Skeletal muscle tissue (tissue), 4 donors: Measurements from ENCODE around the gene CCDC9B. TPM values are rescaled to one million over a fixed set of nuclear protein-coding genes. Genes with fewer than 3 reads are reported as not detected.

ENCODE experiments used
- H3K27ac ChIP-seq: one replicate; pipeline ENCODE4 v1.7.0; 2013; ENCODE audit warnings: mild to moderate bottlenecking, low read depth, low read length, inconsistent platforms
- H3K27me3 ChIP-seq, 3 donors: one replicate each; pipeline ENCODE4 v1.7.0; 2013; ENCODE audit warnings: low read length in 3 of 3; ENCODE audit not compliant: control insufficient read depth in 3 of 3, insufficient read depth in 3 of 3
- H3K36me3 ChIP-seq, 3 donors: one replicate each; pipeline ENCODE4 v1.7.0; 2013; ENCODE audit warnings: low read length in 3 of 3; ENCODE audit not compliant: control insufficient read depth in 3 of 3, insufficient read depth in 3 of 3
- H3K4me1 ChIP-seq, 3 donors: one replicate each; pipeline ENCODE4 v1.7.0; 2013; ENCODE audit warnings: low read length in 3 of 3, mild to moderate bottlenecking in 3 of 3; ENCODE audit not compliant: control insufficient read depth in 3 of 3, insufficient read depth in 3 of 3
- H3K4me3 ChIP-seq, 3 donors: one replicate each; pipeline ENCODE4 v1.7.0; 2013; ENCODE audit warnings: low read length in 3 of 3
- H3K9ac ChIP-seq, 3 donors: one replicate each; pipeline ENCODE4 v1.7.0; 2013; ENCODE audit warnings: low read length in 3 of 3, mild to moderate bottlenecking in 3 of 3, moderate library complexity in 2 of 3, low read depth in 1 of 3
- H3K9me3 ChIP-seq, 3 donors: one replicate each; pipeline ENCODE4 v1.7.0; 2013; ENCODE audit warnings: low read length in 3 of 3; ENCODE audit not compliant: control insufficient read depth in 3 of 3
- total RNA-seq: library from RNA; depleted of rRNA; stranded (reverse); fragments of >200 nt; gene quantifications from one replicate; pipeline ENCODE4 v1.2.3, GENCODE V29; 2014
- donor health status: Osteomylitis.

The CCDC9B gene
- total RNA-seq, 1 donor from 2014 or later = 2.1 TPM

DNA sequence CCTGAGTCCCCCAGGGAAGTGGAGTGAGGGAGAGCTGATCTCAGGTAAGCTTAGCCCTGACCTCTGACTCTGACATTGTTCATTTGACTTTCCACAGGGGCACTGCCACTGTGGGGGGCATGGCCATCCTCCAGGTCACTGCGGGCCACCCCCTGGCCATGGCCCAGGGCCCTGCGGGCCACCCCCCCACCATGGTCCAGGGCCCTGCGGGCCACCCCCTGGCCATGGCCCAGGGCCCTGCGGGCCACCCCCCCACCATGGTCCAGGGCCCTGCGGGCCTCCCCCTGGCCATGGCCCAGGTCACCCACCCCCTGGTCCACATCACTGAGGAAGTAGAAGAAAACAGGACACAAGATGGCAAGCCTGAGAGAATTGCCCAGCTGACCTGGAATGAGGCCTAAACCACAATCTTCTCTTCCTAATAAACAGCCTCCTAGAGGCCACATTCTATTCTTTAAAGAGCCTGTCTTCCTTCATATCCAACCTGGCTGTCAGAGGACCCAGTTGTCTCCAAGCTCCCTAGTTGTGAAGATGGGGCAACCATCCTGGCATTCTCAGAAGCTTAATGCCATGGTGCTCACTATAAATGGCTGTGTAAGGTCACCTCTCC lies 15.3 kb upstream of the CCDC9B start:
- H3K27ac ChIP-seq = no peak overlapping the region
- no peaks in the 10 kb centered on the region for H3K36me3 ChIP-seq
- H3K4me1 ChIP-seq = peaks cover 29 to 35% (median 32%) of the 10 kb centered on the region in 3 donors
- H3K9ac ChIP-seq = no peak overlapping the region
- no peaks in the 10 kb centered on the region for H3K9me3 ChIP-seq
- no peak overlapping the region for H3K4me3 ChIP-seq
- no peaks in the 10 kb centered on the region for H3K27me3 ChIP-seq

DNA sequence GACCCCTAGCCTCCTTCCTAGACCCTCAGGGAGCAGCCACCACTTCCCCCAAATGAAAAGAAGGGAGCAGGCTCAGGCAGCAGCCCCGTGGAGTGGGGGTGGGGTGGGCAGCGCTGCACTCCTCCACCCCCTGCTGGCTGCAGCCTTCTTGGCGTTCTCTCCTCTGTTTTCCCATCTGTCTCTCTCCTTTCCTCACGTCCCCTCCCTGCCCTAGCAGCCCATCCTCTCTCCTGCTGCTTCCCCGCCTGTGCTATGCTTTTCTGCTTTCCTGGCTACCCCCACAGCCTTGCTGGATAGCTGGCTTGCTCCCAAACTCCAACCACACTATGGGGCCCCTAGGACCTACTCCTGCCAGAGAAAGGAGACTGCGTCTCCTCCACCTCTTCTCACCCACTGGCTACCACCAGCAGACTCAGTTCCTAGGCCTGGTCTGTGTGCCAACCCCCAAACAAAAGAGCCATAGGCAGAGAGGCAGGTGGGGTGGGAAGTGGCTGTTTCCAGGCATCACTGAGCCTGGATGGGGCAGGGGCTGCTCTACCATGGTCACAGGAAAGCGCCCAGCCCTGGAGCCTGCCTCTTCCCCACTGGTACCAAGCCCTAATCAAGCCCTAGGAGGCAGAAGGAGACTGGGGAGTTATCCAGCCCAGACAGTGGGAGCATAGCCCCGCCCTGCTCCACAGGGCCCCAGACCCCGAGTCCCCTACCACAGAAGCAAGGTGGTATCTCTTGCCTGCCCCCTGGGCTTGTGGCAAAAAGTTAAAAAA lies 13.9 kb upstream of the CCDC9B start:
- no peak overlapping the region for H3K4me3 ChIP-seq
- H3K27ac ChIP-seq = no peak overlapping the region
- H3K9me3 ChIP-seq = no peaks in the 10 kb centered on the region
- H3K36me3 ChIP-seq = no peaks in the 10 kb centered on the region
- H3K4me1 ChIP-seq = peaks cover 29 to 35% (median 32%) of the 10 kb centered on the region in 3 donors
- H3K9ac ChIP-seq = peak overlapping the region in 1 of 3 donors; percentile 16
- H3K27me3 ChIP-seq = no peaks in the 10 kb centered on the region

DNA sequence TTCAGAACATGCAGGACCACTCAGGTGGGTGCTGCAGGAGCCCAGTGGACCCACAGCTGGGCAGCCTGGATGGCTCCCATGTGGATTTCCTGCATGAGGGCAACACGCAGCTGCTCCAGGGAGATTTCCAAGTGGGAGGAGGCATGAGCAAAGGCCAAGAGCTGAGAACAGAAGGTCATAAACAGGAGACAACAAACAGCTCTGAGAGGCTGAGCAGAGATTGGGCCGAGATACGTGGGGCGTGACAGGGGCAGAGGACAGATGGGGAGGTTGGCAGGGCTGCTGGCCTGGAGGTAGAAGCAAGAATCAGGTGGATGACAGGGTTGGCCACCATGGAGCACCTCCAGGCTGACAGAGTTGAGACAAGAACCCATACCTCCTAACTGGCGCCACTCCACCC lies 13.0 kb upstream of the CCDC9B start:
- H3K27ac ChIP-seq = peak overlapping the region; percentile 30
- no peaks in the 10 kb centered on the region for H3K27me3 ChIP-seq
- no peaks in the 10 kb centered on the region for H3K9me3 ChIP-seq
- no peak overlapping the region for H3K9ac ChIP-seq
- H3K36me3 ChIP-seq = no peaks in the 10 kb centered on the region
- H3K4me1 ChIP-seq = peaks cover 26 to 30% (median 27%) of the 10 kb centered on the region in 3 donors
- no peak overlapping the region for H3K4me3 ChIP-seq

DNA sequence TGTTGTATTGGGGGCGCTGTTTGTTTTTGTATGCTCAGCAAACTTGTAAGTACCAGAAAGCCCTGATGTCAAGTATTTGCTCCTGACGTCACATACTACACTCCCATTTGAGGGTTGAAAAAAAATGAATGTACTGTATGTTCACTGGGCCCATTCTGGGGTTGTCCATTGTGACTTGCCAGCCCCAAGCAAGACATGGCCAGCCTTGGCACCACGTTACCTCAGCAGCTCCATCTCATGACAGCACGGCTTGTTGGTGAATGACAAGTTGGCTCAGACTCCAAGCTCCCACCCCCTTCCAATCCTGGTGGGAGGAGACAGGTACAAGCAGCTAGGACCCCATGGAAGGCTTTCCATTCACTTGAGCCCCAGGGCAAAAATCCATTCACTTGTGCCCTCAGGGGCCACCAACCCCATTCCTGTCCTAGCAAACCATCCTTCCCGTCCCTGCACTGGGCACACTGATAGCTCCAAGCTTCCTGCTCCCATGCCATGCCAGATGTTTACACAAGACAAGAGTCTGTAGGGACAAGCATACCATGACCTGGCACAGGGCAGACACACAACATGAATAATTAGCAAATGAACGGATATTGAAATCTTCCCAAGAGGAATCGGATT lies 11.7 kb upstream of the CCDC9B start:
- Histone ChIP-seq H3K9ac (no peak overlapping the region), H3K36me3 (no peaks in the 10 kb centered on the region), H3K4me1 (peaks cover 17 to 20% (median 18%) of the 10 kb centered on the region in 3 donors), H3K27me3 (no peaks in the 10 kb centered on the region), H3K4me3 (no peak overlapping the region), H3K27ac (no peak overlapping the region), H3K9me3 (no peaks in the 10 kb centered on the region)

DNA sequence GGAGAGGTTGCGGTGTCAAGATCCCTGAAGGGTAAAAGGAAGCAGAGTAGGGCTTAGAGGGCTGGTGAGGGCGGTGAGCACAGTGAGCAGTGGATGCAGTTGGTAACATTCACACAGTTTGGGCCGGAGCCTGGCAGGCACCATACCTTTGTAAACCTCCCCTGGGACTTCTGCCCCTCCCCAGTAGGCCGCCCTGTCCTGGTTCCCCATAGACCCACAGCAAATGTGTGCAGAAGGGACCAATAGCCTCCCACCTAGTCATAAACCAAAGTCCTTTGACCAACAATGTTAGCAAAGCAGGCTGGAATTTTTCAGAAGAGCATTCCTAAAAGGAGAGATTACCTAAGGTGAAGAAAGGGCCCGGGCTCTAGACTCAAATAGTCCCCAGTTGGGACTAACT lies 8.4 kb upstream of the CCDC9B start:
- peaks cover 14 to 25% (median 16%) of the 10 kb centered on the region in 3 donors for H3K4me1 ChIP-seq
- H3K27ac ChIP-seq = no peak overlapping the region
- H3K4me3 ChIP-seq = no peak overlapping the region
- no peak overlapping the region for H3K9ac ChIP-seq
- no peaks in the 10 kb centered on the region for H3K36me3 ChIP-seq
- no peaks in the 10 kb centered on the region for H3K27me3 ChIP-seq
- H3K9me3 ChIP-seq = no peaks in the 10 kb centered on the region

DNA sequence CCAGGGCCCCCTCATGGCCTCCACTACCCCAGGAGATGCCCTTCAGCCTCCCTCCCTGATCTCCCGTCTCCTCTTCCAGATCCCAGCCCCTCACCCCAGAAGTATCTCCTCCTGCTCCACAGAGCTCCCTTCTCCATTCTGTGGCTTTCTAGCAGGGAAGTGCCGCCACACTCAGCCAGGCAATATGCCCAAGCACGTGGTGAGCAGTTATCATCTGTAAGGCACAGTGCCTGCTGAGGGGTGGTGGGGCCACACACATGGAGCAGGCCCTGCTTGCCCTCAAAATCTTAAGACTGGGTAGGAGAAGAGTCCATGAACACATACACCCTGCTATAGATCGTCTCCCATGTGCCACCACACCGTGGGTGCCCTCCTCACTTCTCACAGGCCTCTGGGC lies 7.7 kb upstream of the CCDC9B start:
- Histone ChIP-seq H3K9me3 (no peaks in the 10 kb centered on the region), H3K27ac (no peak overlapping the region), H3K27me3 (no peaks in the 10 kb centered on the region), H3K4me3 (no peak overlapping the region), H3K36me3 (no peaks in the 10 kb centered on the region), H3K4me1 (peaks cover 12 to 25% (median 14%) of the 10 kb centered on the region in 3 donors), H3K9ac (no peak overlapping the region)

DNA sequence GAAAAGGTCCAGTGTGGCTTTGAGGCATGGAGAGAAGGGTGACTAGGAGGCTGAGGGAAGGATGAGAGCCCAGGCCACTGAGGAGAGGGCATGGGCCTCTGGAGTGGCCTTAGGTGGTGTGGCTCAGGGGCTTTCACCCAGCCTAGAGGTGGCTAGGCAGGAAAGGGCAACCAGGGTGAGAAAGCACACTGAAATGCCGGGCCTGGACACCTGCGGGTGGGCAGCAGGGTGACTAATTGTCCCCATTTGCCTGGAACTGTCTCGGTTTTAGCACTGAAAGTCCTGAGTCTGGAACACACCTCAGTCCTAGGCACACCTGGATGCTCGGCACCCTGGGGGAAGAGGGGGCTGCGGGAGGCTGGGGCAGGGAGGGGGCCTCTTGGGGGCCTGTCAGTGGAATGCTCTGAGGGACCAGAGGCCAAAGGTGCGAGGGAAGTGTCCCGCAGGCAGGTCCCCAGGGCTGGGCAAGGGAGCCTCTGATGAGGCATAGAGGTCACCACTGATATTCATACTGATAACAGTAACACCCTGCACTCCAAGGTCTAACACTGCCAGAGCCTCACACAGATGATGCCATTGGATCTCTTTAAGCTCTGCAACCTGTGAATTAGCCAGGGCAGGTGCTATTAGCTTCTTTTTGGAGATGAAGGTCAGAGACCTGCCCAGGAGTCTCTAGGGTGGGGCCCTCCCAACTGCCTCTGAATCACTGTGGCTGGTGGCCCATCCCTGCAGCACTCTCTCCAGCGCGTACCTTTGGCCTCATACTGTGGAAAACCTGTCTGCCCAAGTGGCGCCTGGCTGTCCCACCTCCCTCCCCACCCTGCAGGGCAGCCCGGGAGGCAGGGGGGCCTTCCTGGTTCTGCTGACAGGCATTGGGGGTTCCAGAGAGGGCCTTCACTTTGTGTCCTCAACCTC lies 7.1 kb upstream of the CCDC9B start:
- H3K9me3 ChIP-seq = no peaks in the 10 kb centered on the region
- no peaks in the 10 kb centered on the region for H3K36me3 ChIP-seq
- H3K27me3 ChIP-seq = no peaks in the 10 kb centered on the region
- H3K4me1 ChIP-seq = peaks cover 14 to 27% (median 16%) of the 10 kb centered on the region in 3 donors
- H3K4me3 ChIP-seq = no peak overlapping the region
- no peak overlapping the region for H3K27ac ChIP-seq
- no peak overlapping the region for H3K9ac ChIP-seq

DNA sequence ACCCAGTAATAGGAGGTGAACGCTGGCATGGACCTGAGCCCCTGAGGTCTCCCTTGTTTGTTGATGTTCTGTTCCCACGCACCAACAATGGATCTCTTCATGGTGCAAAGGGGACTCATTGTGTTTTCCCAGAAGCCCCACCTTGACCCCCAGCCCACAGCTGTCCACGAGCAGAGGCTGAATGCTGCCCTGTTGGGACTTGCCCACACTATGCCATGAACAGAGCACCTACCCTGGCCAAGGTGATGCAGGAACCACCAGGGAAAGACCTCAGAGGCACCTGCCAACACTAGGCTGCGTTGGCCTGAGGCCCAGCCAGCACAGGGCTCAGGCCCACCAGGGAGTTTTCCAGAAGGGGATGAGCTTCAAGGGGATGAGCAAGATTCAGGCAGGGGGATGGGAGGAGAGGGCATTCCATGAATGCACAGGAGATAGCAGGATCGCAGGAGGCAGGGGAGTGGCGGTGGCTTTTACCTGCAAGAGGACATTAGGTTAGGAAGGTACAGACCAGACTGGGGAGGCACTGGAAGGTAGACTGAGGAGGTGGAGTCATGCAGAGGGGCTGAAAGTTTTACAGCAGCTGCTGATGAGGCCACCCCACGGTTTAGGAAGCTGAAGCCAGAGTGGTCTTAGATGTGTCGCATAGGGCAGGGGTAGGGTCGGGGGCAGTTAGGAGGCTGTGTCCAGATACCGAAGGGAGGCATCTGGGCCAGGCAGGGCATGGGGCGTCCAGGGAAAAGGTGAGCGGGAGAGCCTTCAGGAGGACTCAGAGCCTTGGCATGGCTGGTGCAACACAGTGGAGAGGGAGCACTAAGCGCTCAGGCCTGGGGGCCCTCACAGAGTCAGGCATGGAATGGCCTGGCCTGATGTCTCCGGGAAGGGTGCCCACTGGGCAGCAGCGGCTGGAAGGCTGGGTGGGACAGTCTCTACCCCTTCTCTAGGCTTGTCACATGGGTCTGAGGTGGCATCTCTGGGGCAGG lies 6.1 kb upstream of the CCDC9B start:
- Histone ChIP-seq H3K4me3 (no peak overlapping the region), H3K36me3 (no peaks in the 10 kb centered on the region), H3K9ac (no peak overlapping the region), H3K27me3 (no peaks in the 10 kb centered on the region), H3K27ac (no peak overlapping the region), H3K9me3 (no peaks in the 10 kb centered on the region), H3K4me1 (peaks cover 17 to 35% (median 21%) of the 10 kb centered on the region in 3 donors)
